ENCODE data around the gene ADARB2.

ADARB2 gene

GRCh38 chr10:1744524-1744923 lies 7.2 kb upstream of the ADARB2 start:
- TF ChIP-seq CTCF (IDR thresholded peaks at IDR 0.05; ENCODE audit: low read depth, low read length): no peak

GRCh38 chr10:1743141-1743540 lies 5.8 kb upstream of the ADARB2 start:
- TF ChIP-seq CTCF (IDR thresholded peaks at IDR 0.05; ENCODE audit: low read depth, low read length): no peak
- H3K4me3 ChIP-seq (ENCODE audit: low read depth, low read length): no peak overlapping the region

More at GRCh38 chr10:1744524-1744923, 7.2 kb upstream of the ADARB2 start:
- no peak overlapping the region for H3K4me3 ChIP-seq (ENCODE audit: low read depth, low read length)

- H3K4me3 ChIP-seq (ENCODE audit: low read depth, low read length): no peak overlapping the region
- no peak for TF ChIP-seq CTCF (IDR thresholded peaks at IDR 0.05; ENCODE audit: low read depth, low read length)
Observed at GRCh38 chr10:1741450-1741849, 4.1 kb upstream of the ADARB2 start.

- H3K4me3 ChIP-seq (ENCODE audit: low read depth, low read length): no peak overlapping the region
- no peak for TF ChIP-seq CTCF (IDR thresholded peaks at IDR 0.05; ENCODE audit: low read depth, low read length)
Observed at GRCh38 chr10:1739751-1740150, 2.4 kb upstream of the ADARB2 start.

- TF ChIP-seq CTCF (IDR thresholded peaks at IDR 0.05; ENCODE audit: low read depth, low read length): no peak
- H3K4me3 ChIP-seq (ENCODE audit: low read depth, low read length): no peak overlapping the region
Observed at GRCh38 chr10:1738950-1739349, 1.6 kb upstream of the ADARB2 start.

- H3K4me3 ChIP-seq (ENCODE audit: low read depth, low read length): no peak overlapping the region
- TF ChIP-seq CTCF (IDR thresholded peaks at IDR 0.05; ENCODE audit: low read depth, low read length): no peak
Observed at GRCh38 chr10:1736972-1737221, 428 bp downstream of the ADARB2 start.

- H3K4me3 ChIP-seq (ENCODE audit: low read depth, low read length): no peak overlapping the region
- TF ChIP-seq CTCF (IDR thresholded peaks at IDR 0.05; ENCODE audit: low read depth, low read length): no peak
Observed at GRCh38 chr10:1736144-1736971, 967 bp downstream of the ADARB2 start.
